ENCODE results near the gene ATAD2B.
A peak's percentile ranks its signal among the peaks of the same experiment; 100 is the strongest.

ATAD2B gene

GRCh38 chr2:23836505-23836904 lies 90.4 kb downstream of the ATAD2B start:
- DNase-seq: no peak

GRCh38 chr2:23835988-23836387 lies 90.9 kb downstream of the ATAD2B start:
- DNase-seq: no peak

GRCh38 chr2:23835423-23835822 lies 91.5 kb downstream of the ATAD2B start:
- DNase-seq: no peak

GRCh38 chr2:23828986-23829385 lies 97.9 kb downstream of the ATAD2B start:
- no peak for DNase-seq

- DNase-seq: no peak
Observed at GRCh38 chr2:23828256-23828980, 98.5 kb downstream of the ATAD2B start.

- no peak for DNase-seq
Observed at GRCh38 chr2:23827287-23827686, 99.6 kb downstream of the ATAD2B start.

GRCh38 chr2:23826771-23827170 lies 100.2 kb downstream of the ATAD2B start:
- no peak for DNase-seq

- DNase-seq: no peak
Observed at GRCh38 chr2:23826040-23826439, 100.9 kb downstream of the ATAD2B start.

DNA sequence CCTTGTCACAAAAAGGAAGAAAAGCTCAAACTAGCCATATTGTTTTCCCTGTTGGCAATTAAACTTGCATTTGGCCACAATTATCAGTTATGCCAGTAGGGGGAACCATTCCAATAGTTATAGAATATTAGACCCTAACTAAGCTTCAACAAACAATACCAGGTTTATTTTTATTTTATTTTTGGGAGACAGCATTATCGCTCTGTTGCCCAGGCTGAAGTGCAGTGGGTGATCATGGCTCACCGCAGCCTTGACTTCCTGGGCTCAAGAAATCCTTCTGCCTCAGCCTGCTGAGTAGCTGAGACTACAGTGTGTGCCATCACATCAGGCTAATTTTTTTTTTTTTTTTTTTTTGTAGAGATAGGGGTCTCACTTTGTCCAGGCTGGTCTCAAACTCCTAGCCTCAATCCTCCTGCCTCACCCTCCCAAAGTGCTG lies 102.1 kb downstream of the ATAD2B start:
- peak in 1 of 2 donors; percentile 52 for DNase-seq

DNA sequence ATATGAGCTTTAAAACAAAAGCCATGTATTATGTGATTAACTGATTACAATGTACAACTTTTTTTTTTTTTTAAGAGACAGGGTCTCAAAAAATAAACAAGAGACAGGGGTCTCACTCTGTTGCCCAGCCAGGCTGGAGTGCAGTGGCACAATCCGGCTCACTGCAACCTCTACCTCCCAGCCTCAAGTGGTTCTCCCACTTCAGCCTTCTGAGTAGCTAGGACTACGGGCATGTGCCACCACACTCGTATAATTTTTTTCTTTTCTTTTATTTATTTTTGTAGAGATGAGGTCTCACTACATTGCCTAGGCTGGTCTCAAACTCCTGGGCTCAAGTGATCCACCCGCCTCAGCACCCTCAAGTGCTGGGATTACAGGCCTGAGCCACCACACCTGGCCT lies 103.1 kb downstream of the ATAD2B start:
- DNase-seq: no peak

DNA sequence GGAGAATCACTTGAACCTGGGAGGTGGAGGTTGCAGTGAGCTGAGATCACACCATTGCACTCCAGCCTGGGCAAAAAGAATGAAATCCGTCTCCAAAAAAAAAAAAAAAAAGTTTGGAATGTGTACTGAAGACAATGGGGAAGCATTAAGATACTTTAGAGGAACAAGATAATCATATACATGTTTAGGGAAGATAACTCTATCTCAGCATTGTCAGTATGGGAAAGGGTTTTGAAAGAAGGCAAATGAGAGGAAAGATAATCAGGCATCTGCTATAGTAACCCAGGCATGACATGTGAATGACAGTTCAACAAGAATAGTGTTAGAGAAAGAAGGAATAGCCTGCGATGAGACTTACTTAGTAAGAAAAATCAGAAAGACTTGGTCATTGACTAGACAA lies 112.0 kb downstream of the ATAD2B start:
- DNase-seq: no peak

- no peak for DNase-seq
Observed at GRCh38 chr2:23813438-23813837, 113.5 kb downstream of the ATAD2B start.

GRCh38 chr2:23809150-23809549 lies 117.8 kb downstream of the ATAD2B start:
- no peak for DNase-seq

- DNase-seq: no peak
Observed at GRCh38 chr2:23806665-23807249, 120.2 kb downstream of the ATAD2B start.

- DNase-seq: no peak
Observed at GRCh38 chr2:23806201-23806600, 120.7 kb downstream of the ATAD2B start.

DNA sequence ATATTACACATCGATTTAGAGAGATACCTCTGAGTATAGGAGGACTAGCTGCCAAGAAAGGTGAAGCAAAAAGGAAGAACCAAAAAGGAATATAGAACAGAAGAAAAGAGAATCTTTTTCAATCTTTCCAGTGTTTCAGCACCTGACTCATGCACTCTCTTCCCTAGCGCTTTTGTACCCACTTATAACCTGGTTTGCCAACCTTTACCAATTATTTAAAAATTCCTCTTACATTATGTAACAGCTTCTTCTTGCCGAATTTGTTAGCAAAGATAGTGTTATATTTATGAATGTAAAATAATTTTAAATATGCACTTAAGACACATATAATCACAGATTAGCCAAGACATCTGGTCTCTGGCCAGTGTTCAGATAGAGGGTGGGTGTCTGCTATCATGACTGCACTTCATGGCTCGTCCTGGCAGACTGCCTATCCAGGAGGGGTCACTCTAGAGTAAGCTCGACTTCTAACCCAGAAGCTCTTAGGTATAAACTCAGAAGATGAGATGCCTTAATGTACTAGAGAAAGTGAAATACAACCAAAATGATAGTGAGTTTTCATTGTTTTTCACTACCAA lies 122.9 kb downstream of the ATAD2B start:
- no peak for DNase-seq

- no peak for DNase-seq
Observed at GRCh38 chr2:23803264-23803964, 123.5 kb downstream of the ATAD2B start.

DNA sequence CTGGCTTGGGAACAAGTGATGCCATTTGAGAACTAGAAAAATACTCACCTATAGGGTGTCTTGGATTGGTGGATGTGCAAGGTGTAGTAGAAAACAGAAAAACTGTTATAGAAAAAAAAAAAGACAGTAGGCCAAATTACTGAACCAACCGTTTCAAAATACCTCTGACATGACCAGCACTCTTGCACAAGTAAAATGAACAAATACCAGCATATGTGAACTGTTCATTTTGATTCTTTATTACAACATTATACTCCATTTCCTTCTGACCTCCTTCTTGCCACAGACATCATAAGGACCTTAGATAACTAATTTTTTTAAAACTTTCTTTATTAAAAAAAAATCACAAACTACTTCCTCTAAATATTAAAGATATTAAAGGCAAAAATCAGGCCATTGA lies 125.5 kb downstream of the ATAD2B start:
- no peak for DNase-seq

DNA sequence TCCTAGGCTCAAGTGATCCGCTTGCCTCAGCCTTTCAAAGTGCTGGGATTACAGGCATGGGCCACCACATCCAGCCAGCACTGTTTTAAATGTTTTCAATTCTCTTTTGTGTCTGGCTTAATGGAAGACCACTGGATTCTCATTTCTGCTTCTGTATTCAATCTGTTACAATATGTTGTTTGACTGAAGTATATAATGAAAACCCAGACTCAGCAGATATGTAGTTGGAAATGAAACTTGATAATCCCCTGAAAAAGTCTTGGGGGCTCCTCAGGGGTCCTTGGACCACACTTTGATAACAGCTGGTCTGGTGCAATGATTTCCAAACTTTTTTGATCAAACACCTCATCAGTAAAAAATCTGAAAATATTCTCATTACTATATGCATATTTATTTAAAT lies 132.7 kb downstream of the ATAD2B start:
- DNase-seq: no peak

GRCh38 chr2:23793476-23793875 lies 133.4 kb downstream of the ATAD2B start:
- DNase-seq: no peak

GRCh38 chr2:23791030-23791429 lies 135.9 kb downstream of the ATAD2B start:
- DNase-seq: no peak

DNA sequence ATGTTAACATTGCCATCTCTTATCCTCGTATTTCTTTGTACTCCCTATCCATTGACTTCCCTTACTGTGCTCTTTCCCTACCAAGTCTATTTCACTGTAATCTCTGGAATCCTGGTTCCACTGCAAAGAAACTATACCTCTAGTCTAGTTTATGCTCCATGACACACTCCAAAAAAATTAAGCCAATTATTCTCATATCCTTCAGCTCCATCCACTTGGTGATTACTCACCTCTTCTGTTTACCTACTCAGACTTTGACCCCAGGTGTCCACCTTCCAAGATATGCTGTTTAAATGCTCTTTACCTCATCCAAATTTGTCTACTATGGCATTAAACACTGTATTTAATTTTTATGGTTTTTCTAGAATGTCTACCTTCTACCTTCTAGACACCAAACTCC lies 137.9 kb downstream of the ATAD2B start:
- DNase-seq: no peak

GRCh38 chr2:23788100-23788499 lies 138.8 kb downstream of the ATAD2B start:
- DNase-seq: peak in 1 of 2 donors; percentile 62

GRCh38 chr2:23784971-23785370 lies 142.0 kb downstream of the ATAD2B start:
- no peak for DNase-seq

All from bone marrow (tissue), 2 donors.